ENCODE measurements around the gene STRN. TPM values are rescaled to one million over a fixed set of nuclear protein-coding genes. Genes with fewer than 3 reads are reported as not detected.
"Not testable (repeated sequence)": the region's sequence is repeated elsewhere in the genome, so short reads cannot be mapped to it uniquely, and the experiment has no call there.

Gene STRN
- polyA plus RNA-seq = 1 to 10 TPM; 2.7 to 7.4 (median 5.6) TPM

- 0% methylated on average over 48 to 91 of the region's 91 CpGs for WGBS, 3 donors
- H3K27ac ChIP-seq (ENCODE audit: low read depth, low read length) = peak within 1 kb of the TSS; percentile 32
Observed at GRCh38 chr2:36966370-36967235, at the start of gene STRN. Gene STRN, minus strand, starts transcription at chr2:36966536. Its CDS starts 73 bp downstream, at chr2:36966463.

GRCh38 chr2:37013315-37013641 is 46.9 kb upstream of the STRN start:
- no peak overlapping the region for H3K27ac ChIP-seq (ENCODE audit: low read depth, low read length)
- 74 to 91% (median 87%) methylated on average over 4 of the region's 4 CpGs for WGBS, 3 donors

- 53 to 75% (median 73%) methylated on average over 5 of the region's 5 CpGs for WGBS, 3 donors
Observed at GRCh38 chr2:37011130-37011529, 44.8 kb upstream of the STRN start.

GRCh38 chr2:37005118-37005868 is 39.0 kb upstream of the STRN start:
- H3K27ac ChIP-seq (ENCODE audit: low read depth, low read length) = no peak overlapping the region
- WGBS, 3 donors = 42 to 60% (median 43%) methylated on average over 8 of the region's 8 CpGs

More at GRCh38 chr2:37011130-37011529, 44.8 kb upstream of the STRN start:
- no peak overlapping the region for H3K27ac ChIP-seq (ENCODE audit: low read depth, low read length)

- no peak overlapping the region for H3K27ac ChIP-seq (ENCODE audit: low read depth, low read length)
- 72 to 85% (median 83%) methylated on average over 2 of the region's 2 CpGs for WGBS, 3 donors
Observed at GRCh38 chr2:37000988-37001556, 34.7 kb upstream of the STRN start.

- 84 to 90% (median 90%) methylated on average over 6 of the region's 6 CpGs for WGBS, 3 donors
- no peak overlapping the region for H3K27ac ChIP-seq (ENCODE audit: low read depth, low read length)
Observed at GRCh38 chr2:37000318-37000717, 34.0 kb upstream of the STRN start.

GRCh38 chr2:36999416-36999815 is 33.1 kb upstream of the STRN start:
- WGBS, 3 donors = 97 to 98% (median 98%) methylated on average over 9 of the region's 9 CpGs

GRCh38 chr2:36993841-36994620 is 27.7 kb upstream of the STRN start:
- WGBS, 3 donors = 80 to 88% (median 83%) methylated on average over 6 of the region's 6 CpGs

More at GRCh38 chr2:36999416-36999815, 33.1 kb upstream of the STRN start:
- H3K27ac ChIP-seq (ENCODE audit: low read depth, low read length) = not testable (repeated sequence)

GRCh38 chr2:36988008-36988407 is 21.7 kb upstream of the STRN start:
- H3K27ac ChIP-seq (ENCODE audit: low read depth, low read length) = no peak overlapping the region
- WGBS, 3 donors = 69 to 95% (median 84%) methylated on average over 6 of the region's 6 CpGs

More at GRCh38 chr2:36993841-36994620, 27.7 kb upstream of the STRN start:
- H3K27ac ChIP-seq (ENCODE audit: low read depth, low read length) = no peak overlapping the region

- WGBS, 3 donors = 77 to 88% (median 79%) methylated on average over 3 of the region's 3 CpGs
- no peak overlapping the region for H3K27ac ChIP-seq (ENCODE audit: low read depth, low read length)
Observed at GRCh38 chr2:36982467-36982866, 16.1 kb upstream of the STRN start.

- 90 to 97% (median 95%) methylated on average over 2 of the region's 2 CpGs for WGBS, 3 donors
- H3K27ac ChIP-seq (ENCODE audit: low read depth, low read length) = no peak overlapping the region
Observed at GRCh38 chr2:36981911-36982310, 15.6 kb upstream of the STRN start.

GRCh38 chr2:36979007-36979406 is 12.7 kb upstream of the STRN start:
- 92 to 98% (median 97%) methylated on average over 3 of the region's 3 CpGs for WGBS, 3 donors
- not testable (repeated sequence) for H3K27ac ChIP-seq (ENCODE audit: low read depth, low read length)

- WGBS, 3 donors = 84 to 93% (median 85%) methylated on average over 2 of the region's 2 CpGs
- no peak overlapping the region for H3K27ac ChIP-seq (ENCODE audit: low read depth, low read length)
Observed at GRCh38 chr2:36976065-36976464, 9.7 kb upstream of the STRN start.

GRCh38 chr2:36975306-36975705 is 9.0 kb upstream of the STRN start:
- H3K27ac ChIP-seq (ENCODE audit: low read depth, low read length) = no peak overlapping the region
- 92 to 93% (median 93%) methylated on average over 8 of the region's 8 CpGs for WGBS, 3 donors

GRCh38 chr2:36973320-36973719 is 7.0 kb upstream of the STRN start:
- WGBS, 3 donors = 54 to 74% (median 64%) methylated on average over 2 of the region's 2 CpGs

GRCh38 chr2:36971990-36972389 is 5.7 kb upstream of the STRN start:
- H3K27ac ChIP-seq (ENCODE audit: low read depth, low read length) = no peak overlapping the region

More at GRCh38 chr2:36973320-36973719, 7.0 kb upstream of the STRN start:
- no peak overlapping the region for H3K27ac ChIP-seq (ENCODE audit: low read depth, low read length)

GRCh38 chr2:36967236-36967876 is 1.0 kb upstream of the STRN start:
- 8 to 31% (median 28%) methylated on average over 15 of the region's 15 CpGs for WGBS, 3 donors
- H3K27ac ChIP-seq (ENCODE audit: low read depth, low read length) = no peak overlapping the region

All from adipose tissue (tissue), 3 donors.